K562 (cell line): ENCODE results near the gene PFKFB2. TPM values are rescaled to one million over a fixed set of nuclear protein-coding genes. Genes with fewer than 3 reads are reported as not detected.

ENCODE experiments used
- ATF1 ChIP-seq, 2 experiments: fragments of 450-650 bp in 1 of 2; IDR thresholded peaks; 2 replicates each; pipeline ENCODE4 v1.6.1; 2016; ENCODE audit warnings: missing compliant biosample characterization in 1 of 2, missing genetic modification characterization in 1 of 2
- ESRRA ChIP-seq: fragments of 450-650 bp; IDR thresholded peaks from 2 replicates; pipeline ENCODE4 v1.6.1; 2014; ENCODE audit warnings: low read depth, mild to moderate bottlenecking, moderate library complexity, borderline replicate concordance
- EZH2 ChIP-seq: IDR thresholded peaks from 2 replicates; pipeline ENCODE4 v1.6.1; 2012; ENCODE audit warnings: low read depth, mild to moderate bottlenecking, inconsistent platforms, low read length, borderline replicate concordance
- HDAC6 ChIP-seq: IDR thresholded peaks from 2 replicates; pipeline ENCODE4 v1.6.1; 2012; ENCODE audit warnings: low read depth, mild to moderate bottlenecking, control low read depth, inconsistent platforms, low read length, moderate library complexity
- MCM2 ChIP-seq: fragments of 450-650 bp; IDR thresholded peaks from 2 replicates; pipeline ENCODE4 v1.6.1; 2017; ENCODE audit warnings: low read depth, mild to moderate bottlenecking
- MTA2 ChIP-seq: fragments of 450-650 bp; IDR thresholded peaks from 2 replicates; pipeline ENCODE4 v1.6.1; 2016; ENCODE audit warnings: low read depth
- PCBP2 ChIP-seq: fragments of 200-400 bp; formaldehyde crosslinking; IDR thresholded peaks from 2 replicates; pipeline ENCODE4 v1.6.1; 2018; ENCODE audit warnings: low read length, low read depth, mild to moderate bottlenecking, moderate library complexity; ENCODE audit not compliant: poor library complexity, severe bottlenecking
- POLR2AphosphoS2 ChIP-seq: IDR thresholded peaks from 2 replicates; pipeline ENCODE4 v1.6.1; 2012; ENCODE audit warnings: low read length, improper control_type of control experiment
- RCOR1 ChIP-seq, 2 experiments: IDR thresholded peaks; 2 replicates each; pipeline ENCODE4 v1.6.1; 2012; ENCODE audit warnings: low read depth in 2 of 2, low read length in 2 of 2, borderline replicate concordance in 1 of 2, improper control_type of control experiment in 1 of 2
- SIRT6 ChIP-seq: IDR thresholded peaks from one replicate; pipeline ENCODE4 v1.6.1; 2012; ENCODE audit warnings: low read depth, mild to moderate bottlenecking, control low read depth, inconsistent platforms, low read length, moderate library complexity
- STAT5B ChIP-seq: fragments of 250-450 bp; sonication (Bioruptor Pico); IDR thresholded peaks from 2 replicates; pipeline ENCODE4 v1.8.0; 2021; ENCODE audit warnings: mild to moderate bottlenecking, inconsistent platforms
- ZBED1 ChIP-seq: IDR thresholded peaks from 2 replicates; pipeline ENCODE4 v1.6.1; 2014
- ZNF699 ChIP-seq: fragments of 250-450 bp; sonication (Bioruptor Pico); IDR thresholded peaks from 2 replicates; pipeline ENCODE4 v1.8.0; 2021; ENCODE audit warnings: mild to moderate bottlenecking, moderate library complexity; ENCODE audit not compliant: insufficient replicate concordance
- polyA plus RNA-seq, 8 experiments: library from polyadenylated mRNA; depleted of rRNA in 4 of 8; stranded (reverse) in 5 of 8; unstranded in 3 of 8; fragments of >200 nt; fragmentation: Nextera tagmentation in 2 of 8; fragmentation: Illumina TruSeq in 1 of 8; extraction: Ambion mirVana in 2 of 8; extraction: Trizol in 1 of 8; gene quantifications; 2 replicates each; pipeline versions ENCODE4 v1.2.1 to v1.2.3, GENCODE V29; 2011 to 2014; ENCODE audit warnings: inconsistent platforms in 1 of 8, missing spikeins in 1 of 8
- total RNA-seq, 7 experiments: library from RNA; depleted of rRNA in 6 of 7; stranded (reverse); fragments of >200 nt in 6 of 7; fragmentation: Illumina TruSeq in 2 of 7; extraction: Trizol in 2 of 7; gene quantifications; 2 replicates each; pipeline versions ENCODE4 v1.2.1 to v1.2.3, GENCODE V29; 2011 to 2021; ENCODE audit warnings: low replicate concordance in 1 of 7
- TF ChIP-seq, protein P1 (sequence below): fragments of 450-650 bp; IDR thresholded peaks from 2 replicates; pipeline ENCODE4 v1.6.1; 2014; ENCODE audit warnings: low read depth, mild to moderate bottlenecking, moderate library complexity, borderline replicate concordance
- TF ChIP-seq, protein P2 (sequence below): fragments of 250-450 bp; sonication (Bioruptor Pico); IDR thresholded peaks from 2 replicates; pipeline ENCODE4 v1.4.0; 2020; ENCODE audit warnings: mild to moderate bottlenecking, moderate library complexity, borderline replicate concordance
- TF ChIP-seq, protein P3 (sequence below), 2 experiments: fragments of 450-650 bp in 1 of 2; sonication (generic) in 1 of 2; formaldehyde crosslinking in 1 of 2; IDR thresholded peaks in 1 of 2; conservative IDR thresholded peaks in 1 of 2; 2 replicates each; pipeline versions ENCODE4 v1.6.1 to v1.8.1; 2016 to 2023; ENCODE audit warnings: mild to moderate bottlenecking in 2 of 2, moderate library complexity in 2 of 2, inconsistent platforms in 1 of 2, missing genetic modification reagents in 1 of 2
- TF ChIP-seq, protein P4 (sequence below): fragments of 250-450 bp; sonication (Bioruptor Pico); IDR thresholded peaks from 2 replicates; pipeline ENCODE4 v1.8.0; 2021; ENCODE audit warnings: borderline replicate concordance, mild to moderate bottlenecking, moderate library complexity; ENCODE audit not compliant: poor library complexity, severe bottlenecking
- TF ChIP-seq, protein P5 (sequence below): fragments of 450-650 bp; IDR thresholded peaks from 2 replicates; pipeline ENCODE4 v1.6.1; 2017; ENCODE audit warnings: antibody characterized with exemption

The PFKFB2 gene
- total and polyA plus RNA-seq, 9 of the 15 experiments (the other 6 are each of a cell fraction or from before 2014, with no cell fraction given), result 6.9 to 26.0 (median 16.4) TPM

DNA sequence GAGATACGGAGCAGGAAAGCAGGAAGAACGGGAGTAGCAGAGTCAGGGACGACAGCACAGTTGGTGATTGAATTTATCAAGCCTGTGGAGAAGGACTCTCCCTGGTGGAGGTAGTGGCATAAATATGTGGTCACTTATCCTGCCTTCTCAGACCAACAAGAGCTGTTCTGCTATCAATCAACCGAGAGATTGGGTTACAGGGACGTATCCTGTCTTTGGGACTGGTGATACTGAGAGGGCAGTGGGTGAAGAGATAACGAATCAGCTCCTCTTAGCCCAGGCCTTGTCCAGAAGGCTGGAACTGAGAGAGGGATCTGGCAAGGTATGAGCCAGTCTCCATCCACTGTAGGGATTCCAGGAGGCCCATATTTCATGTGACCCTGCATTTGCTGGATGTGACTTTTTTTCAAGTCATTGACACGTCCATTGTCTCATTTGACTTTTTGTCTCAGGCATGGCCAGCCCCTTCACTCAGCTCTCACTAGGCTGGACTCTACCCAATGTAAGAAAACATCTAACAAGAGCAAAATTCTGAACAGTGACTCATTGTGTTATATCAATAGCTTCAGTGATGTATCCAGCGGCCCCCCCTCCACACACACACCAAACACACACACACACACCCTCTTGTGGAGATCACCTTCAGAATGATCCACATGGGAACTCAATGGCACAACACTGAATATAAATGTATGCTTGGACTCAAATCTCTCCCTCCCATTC is 31.8 kb upstream of the PFKFB2 start (continued):
- TF ChIP-seq ATF1 (CRISPR knock-in tag; IDR thresholded peaks at IDR 0.05) (no peak), ATF1 (tag; IDR thresholded peaks at IDR 0.05) (peak; percentile 69), ZNF699 (no peak), HDAC6 (no peak), PCBP2 (no peak), RCOR1 (IDR thresholded peaks at IDR 0.05; ENCODE audit: borderline replicate concordance in 1 of 2, low read depth in 2 of 2, low read length in 2 of 2) (peak; percentile 81 to 96), MTA2 (peak; percentile 89), STAT5B (CRISPR knock-in tag) (no peak), MCM2 (no peak), EZH2 (0 out of 2 replicates have a peak, but pooled peaks have one; percentile 58), POLR2AphosphoS2 (no peak), ESRRA (peak; percentile 63; the same call in 1 of the 2 replicates), ZBED1 (no peak), SIRT6 (no peak)
- TF ChIP-seq, protein P1, sequence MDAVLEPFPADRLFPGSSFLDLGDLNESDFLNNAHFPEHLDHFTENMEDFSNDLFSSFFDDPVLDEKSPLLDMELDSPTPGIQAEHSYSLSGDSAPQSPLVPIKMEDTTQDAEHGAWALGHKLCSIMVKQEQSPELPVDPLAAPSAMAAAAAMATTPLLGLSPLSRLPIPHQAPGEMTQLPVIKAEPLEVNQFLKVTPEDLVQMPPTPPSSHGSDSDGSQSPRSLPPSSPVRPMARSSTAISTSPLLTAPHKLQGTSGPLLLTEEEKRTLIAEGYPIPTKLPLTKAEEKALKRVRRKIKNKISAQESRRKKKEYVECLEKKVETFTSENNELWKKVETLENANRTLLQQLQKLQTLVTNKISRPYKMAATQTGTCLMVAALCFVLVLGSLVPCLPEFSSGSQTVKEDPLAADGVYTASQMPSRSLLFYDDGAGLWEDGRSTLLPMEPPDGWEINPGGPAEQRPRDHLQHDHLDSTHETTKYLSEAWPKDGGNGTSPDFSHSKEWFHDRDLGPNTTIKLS, result no peak; the same call in 1 of the 2 replicates
- TF ChIP-seq, protein P2, sequence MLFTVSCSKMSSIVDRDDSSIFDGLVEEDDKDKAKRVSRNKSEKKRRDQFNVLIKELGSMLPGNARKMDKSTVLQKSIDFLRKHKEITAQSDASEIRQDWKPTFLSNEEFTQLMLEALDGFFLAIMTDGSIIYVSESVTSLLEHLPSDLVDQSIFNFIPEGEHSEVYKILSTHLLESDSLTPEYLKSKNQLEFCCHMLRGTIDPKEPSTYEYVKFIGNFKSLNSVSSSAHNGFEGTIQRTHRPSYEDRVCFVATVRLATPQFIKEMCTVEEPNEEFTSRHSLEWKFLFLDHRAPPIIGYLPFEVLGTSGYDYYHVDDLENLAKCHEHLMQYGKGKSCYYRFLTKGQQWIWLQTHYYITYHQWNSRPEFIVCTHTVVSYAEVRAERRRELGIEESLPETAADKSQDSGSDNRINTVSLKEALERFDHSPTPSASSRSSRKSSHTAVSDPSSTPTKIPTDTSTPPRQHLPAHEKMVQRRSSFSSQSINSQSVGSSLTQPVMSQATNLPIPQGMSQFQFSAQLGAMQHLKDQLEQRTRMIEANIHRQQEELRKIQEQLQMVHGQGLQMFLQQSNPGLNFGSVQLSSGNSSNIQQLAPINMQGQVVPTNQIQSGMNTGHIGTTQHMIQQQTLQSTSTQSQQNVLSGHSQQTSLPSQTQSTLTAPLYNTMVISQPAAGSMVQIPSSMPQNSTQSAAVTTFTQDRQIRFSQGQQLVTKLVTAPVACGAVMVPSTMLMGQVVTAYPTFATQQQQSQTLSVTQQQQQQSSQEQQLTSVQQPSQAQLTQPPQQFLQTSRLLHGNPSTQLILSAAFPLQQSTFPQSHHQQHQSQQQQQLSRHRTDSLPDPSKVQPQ (CRISPR knock-in tag), result peak; percentile 28; the same call in 1 of the 2 replicates
- TF ChIP-seq, protein P3, sequence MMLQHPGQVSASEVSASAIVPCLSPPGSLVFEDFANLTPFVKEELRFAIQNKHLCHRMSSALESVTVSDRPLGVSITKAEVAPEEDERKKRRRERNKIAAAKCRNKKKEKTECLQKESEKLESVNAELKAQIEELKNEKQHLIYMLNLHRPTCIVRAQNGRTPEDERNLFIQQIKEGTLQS (IDR thresholded peaks at IDR 0.05), result peak; percentile 79
- TF ChIP-seq, protein P3 (CRISPR knock-in tag; conservative IDR thresholded peaks at IDR 0.05), result no peak; the same call in 1 of the 2 replicates
- TF ChIP-seq, protein P4, sequence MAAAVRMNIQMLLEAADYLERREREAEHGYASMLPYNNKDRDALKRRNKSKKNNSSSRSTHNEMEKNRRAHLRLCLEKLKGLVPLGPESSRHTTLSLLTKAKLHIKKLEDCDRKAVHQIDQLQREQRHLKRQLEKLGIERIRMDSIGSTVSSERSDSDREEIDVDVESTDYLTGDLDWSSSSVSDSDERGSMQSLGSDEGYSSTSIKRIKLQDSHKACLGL (CRISPR knock-in tag), result no peak
- TF ChIP-seq, protein P5, sequence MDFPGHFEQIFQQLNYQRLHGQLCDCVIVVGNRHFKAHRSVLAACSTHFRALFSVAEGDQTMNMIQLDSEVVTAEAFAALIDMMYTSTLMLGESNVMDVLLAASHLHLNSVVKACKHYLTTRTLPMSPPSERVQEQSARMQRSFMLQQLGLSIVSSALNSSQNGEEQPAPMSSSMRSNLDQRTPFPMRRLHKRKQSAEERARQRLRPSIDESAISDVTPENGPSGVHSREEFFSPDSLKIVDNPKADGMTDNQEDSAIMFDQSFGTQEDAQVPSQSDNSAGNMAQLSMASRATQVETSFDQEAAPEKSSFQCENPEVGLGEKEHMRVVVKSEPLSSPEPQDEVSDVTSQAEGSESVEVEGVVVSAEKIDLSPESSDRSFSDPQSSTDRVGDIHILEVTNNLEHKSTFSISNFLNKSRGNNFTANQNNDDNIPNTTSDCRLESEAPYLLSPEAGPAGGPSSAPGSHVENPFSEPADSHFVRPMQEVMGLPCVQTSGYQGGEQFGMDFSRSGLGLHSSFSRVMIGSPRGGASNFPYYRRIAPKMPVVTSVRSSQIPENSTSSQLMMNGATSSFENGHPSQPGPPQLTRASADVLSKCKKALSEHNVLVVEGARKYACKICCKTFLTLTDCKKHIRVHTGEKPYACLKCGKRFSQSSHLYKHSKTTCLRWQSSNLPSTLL, result 0 out of 2 replicates have a peak, but pooled peaks have one; percentile 26
